ENCODE data around the gene ZNF770. TPM values are rescaled to one million over a fixed set of nuclear protein-coding genes. Genes with fewer than 3 reads are reported as not detected.
"Not testable (repeated sequence)": the region's sequence is repeated elsewhere in the genome, so short reads cannot be mapped to it uniquely, and the experiment has no call there.

Gene ZNF770
- total and polyA plus RNA-seq, 2 of the 4 experiments (the other 2 are of a cell fraction), result 9.4 to 26.5 TPM

DNA sequence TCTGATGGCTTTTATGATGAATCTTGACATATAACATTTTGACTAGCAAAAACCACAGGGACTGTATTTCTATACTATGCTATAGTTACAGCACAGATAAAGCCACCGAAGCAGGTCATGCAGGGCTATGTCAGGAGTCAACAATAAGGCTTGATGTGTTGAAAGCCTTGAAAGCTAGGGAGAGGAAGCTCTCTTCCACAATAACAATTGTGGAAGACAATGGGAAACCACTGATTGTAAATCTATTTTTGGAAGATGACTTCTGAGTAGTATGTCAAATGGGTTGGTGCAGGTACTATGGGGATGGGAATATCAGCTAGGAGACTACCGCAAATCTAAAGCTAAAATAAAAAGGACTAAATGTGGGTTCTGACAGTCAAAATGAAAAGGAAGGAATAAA, 14.6 kb downstream of the ZNF770 start:
- ATAC-seq (ENCODE audit: low read depth) (no peak), DNase-seq (no peak)
- H3K4ac ChIP-seq (ENCODE audit: low read depth, low read length), result no peak overlapping the region
- no peak overlapping the region for H2AK9ac ChIP-seq (replicated peaks; ENCODE audit: low read depth, low read length, poor library complexity)
- WGBS, 2 experiments (ENCODE audit: extremely low coverage in 2 of 2, insufficient read length in 1 of 2), result 100% methylated on average over 1 of the region's 2 CpGs; no CpG with 5 or more reads in 1 of the 2 experiments
- H3K9ac ChIP-seq (ENCODE audit: low read depth, low read length), result no peak overlapping the region
- H3K56ac ChIP-seq (ENCODE audit: extremely low read depth, insufficient read depth, low read length), result no peak overlapping the region
- no peak overlapping the region for H2BK20ac ChIP-seq (ENCODE audit: low read depth, low read length)
- no peak overlapping the region for H3K27ac ChIP-seq (ENCODE audit: insufficient read depth, low read length)
- H3K79me1 ChIP-seq (ENCODE audit: low read depth in 1 of 2, low read length in 2 of 2), result peaks cover 5 to 12% of the 10 kb centered on the region in 2 experiments
- CTCF ChIA-PET, result no interaction called here
- H2BK120ac ChIP-seq (ENCODE audit: low read depth, low read length), result no peak overlapping the region
- no peak for TF ChIP-seq CHD1 (IDR thresholded peaks at IDR 0.05; ENCODE audit: low read depth, low read length)
- H2BK5ac ChIP-seq (ENCODE audit: low read depth, low read length, poor library complexity, severe bottlenecking), result no peak overlapping the region
- H3K23ac ChIP-seq (ENCODE audit: low read depth, low read length), result no peak overlapping the region
- H4K20me1 ChIP-seq (ENCODE audit: insufficient read depth, low read length), result no peaks in the 10 kb centered on the region
- intact Hi-C loops (cut with micrococcal nuclease), result no loop called here
- no peak overlapping the region for H3K14ac ChIP-seq (replicated peaks; ENCODE audit: low read depth, low read length)
- no peak overlapping the region for H3K4me3 ChIP-seq (ENCODE audit: insufficient read depth, low read depth, low read length)
- H4K8ac ChIP-seq (ENCODE audit: low read depth in 2 of 2, low read length in 2 of 2), result no peak overlapping the region
- no peak overlapping the region for H2BK15ac ChIP-seq (ENCODE audit: low read depth, low read length)
- in situ Hi-C loops (cut with MboI; ENCODE audit: low sequenced_read_pairs), result no loop called here
- BruUV-seq (replicated peaks), result no TSS peak
- dilution Hi-C loops (cut with HindIII; ENCODE audit: low sequenced_read_pairs, unreplicated experiment), result no loop called here
- no peaks in the 10 kb centered on the region; the same call in 1 of the 2 replicates for H3K4me1 ChIP-seq (ENCODE audit: control insufficient read depth, insufficient read depth, low read length)
- H3K18ac ChIP-seq (ENCODE audit: low read depth, low read length), result no peak overlapping the region
- POLR2A ChIA-PET (ENCODE audit: unreplicated experiment), result no interaction called here
- no peak overlapping the region for H4K5ac ChIP-seq (ENCODE audit: low read depth, low read length)
- no peak overlapping the region for H4K91ac ChIP-seq (ENCODE audit: insufficient read depth, low read depth, low read length)
- no peaks in the 10 kb centered on the region for H3K9me1 ChIP-seq (ENCODE audit: insufficient read depth, low read length)
- no peak overlapping the region for H2AFZ ChIP-seq (replicated peaks; ENCODE audit: low read length, poor library complexity)
- H2AK5ac ChIP-seq (ENCODE audit: low read depth, low read length), result no peak overlapping the region
- H3K9me3 ChIP-seq (ENCODE audit: control insufficient read depth, insufficient read depth, low read length), result no peaks in the 10 kb centered on the region
- H3K4me2 ChIP-seq (ENCODE audit: low read depth, low read length), result no peak overlapping the region
- no peaks in the 10 kb centered on the region for H3K27me3 ChIP-seq (ENCODE audit: control insufficient read depth, insufficient read depth, low read length)
- 0 out of 2 replicates have a peak, but pooled peaks cover 5% of the 10 kb centered on the region for H3K36me3 ChIP-seq (ENCODE audit: control insufficient read depth, insufficient read depth, low read length)

DNA sequence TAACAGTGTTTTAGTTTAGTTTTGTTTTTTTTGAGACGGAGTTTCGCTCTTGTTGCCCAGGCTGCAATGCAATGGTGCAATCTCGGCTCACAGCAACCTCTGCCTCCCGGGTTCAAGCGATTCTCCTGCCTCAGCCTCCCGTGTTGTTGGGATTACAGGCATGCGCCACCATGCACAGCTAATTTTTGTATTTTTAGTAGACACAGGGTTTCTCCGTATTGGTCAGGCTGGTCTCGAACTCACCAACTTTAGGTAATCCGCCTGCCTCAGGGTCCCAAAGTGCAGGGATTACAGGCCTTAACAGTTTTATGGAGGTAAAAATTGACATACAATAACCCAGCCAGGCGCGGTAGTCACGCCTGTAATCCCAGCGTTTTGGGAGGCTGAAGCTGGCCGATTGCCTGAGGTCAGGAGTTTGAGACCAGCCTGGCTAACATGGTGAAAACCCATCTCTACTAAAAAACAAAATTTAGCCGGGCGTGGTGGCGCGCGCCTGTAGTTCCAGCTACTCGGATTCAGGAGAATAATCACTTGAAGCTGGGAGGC, 17.9 kb downstream of the ZNF770 start:
- intact Hi-C loops (cut with micrococcal nuclease); H3K18ac ChIP-seq (ENCODE audit: low read depth, low read length); H2BK5ac ChIP-seq (ENCODE audit: low read depth, low read length, poor library complexity, severe bottlenecking); H3K9me1 ChIP-seq (ENCODE audit: insufficient read depth, low read length); ATAC-seq (ENCODE audit: low read depth); H2BK120ac ChIP-seq (ENCODE audit: low read depth, low read length); H3K27ac ChIP-seq (ENCODE audit: insufficient read depth, low read length); H2BK20ac ChIP-seq (ENCODE audit: low read depth, low read length); BruUV-seq (replicated peaks); H2AK9ac ChIP-seq (replicated peaks; ENCODE audit: low read depth, low read length, poor library complexity); DNase-seq; H3K23ac ChIP-seq (ENCODE audit: low read depth, low read length); in situ Hi-C loops (cut with MboI; ENCODE audit: low sequenced_read_pairs); H4K91ac ChIP-seq (ENCODE audit: insufficient read depth, low read depth, low read length); H2AK5ac ChIP-seq (ENCODE audit: low read depth, low read length); dilution Hi-C loops (cut with HindIII; ENCODE audit: low sequenced_read_pairs, unreplicated experiment); H4K20me1 ChIP-seq (ENCODE audit: insufficient read depth, low read length); H2BK15ac ChIP-seq (ENCODE audit: low read depth, low read length); H3K9me3 ChIP-seq (ENCODE audit: control insufficient read depth, insufficient read depth, low read length); H3K4me1 ChIP-seq (ENCODE audit: control insufficient read depth, insufficient read depth, low read length); H3K36me3 ChIP-seq (ENCODE audit: control insufficient read depth, insufficient read depth, low read length); H3K27me3 ChIP-seq (ENCODE audit: control insufficient read depth, insufficient read depth, low read length): not testable (repeated sequence)
- Histone ChIP-seq H4K5ac (ENCODE audit: low read depth, low read length) (peak overlapping the region; percentile 6), H3K4me3 (ENCODE audit: insufficient read depth, low read depth, low read length) (peak overlapping the region; percentile 80), H2AFZ (replicated peaks; ENCODE audit: low read length, poor library complexity) (peak overlapping the region; percentile 96), H4K8ac (ENCODE audit: low read depth in 2 of 2, low read length in 2 of 2) (peak overlapping the region; percentile 63 to 91), H3K4ac (ENCODE audit: low read depth, low read length) (peak overlapping the region; percentile 10; the same call in 1 of the 2 replicates), H3K79me1 (ENCODE audit: low read depth in 1 of 2, low read length in 2 of 2) (peaks cover 3 to 22% of the 10 kb centered on the region in 2 experiments), H3K4me2 (ENCODE audit: low read depth, low read length) (peak overlapping the region; percentile 33), H3K14ac (replicated peaks; ENCODE audit: low read depth, low read length) (0 out of 2 replicates have a peak overlapping the region, but pooled peaks have one; percentile 4), H3K9ac (ENCODE audit: low read depth, low read length) (peak overlapping the region; percentile 33; the same call in 1 of the 2 replicates), H3K56ac (ENCODE audit: extremely low read depth, insufficient read depth, low read length) (peak overlapping the region; percentile 60; the same call in 1 of the 2 replicates)
- 77% methylated on average over 7 of the region's 21 CpGs; no CpG with 5 or more reads in 1 of the 2 experiments for WGBS, 2 experiments (ENCODE audit: extremely low coverage in 2 of 2, insufficient read length in 1 of 2)
- ChIA-PET POLR2A (ENCODE audit: unreplicated experiment) (interaction anchor here (1.0 to 1.9 kb wide), 2 partner anchors 18 to 348 kb away, joined by 6 to 7 read pairs; partner anchors contain the start of gene ZNF770), CTCF (interaction anchor here (0.8 to 1.6 kb wide), 3 partner anchors 11 to 18 kb away, joined by 3 to 5 read pairs (median 4); partner anchors contain the start of gene ZNF770)
